Psoas muscle (tissue), 8 donors: ENCODE data around the gene TNP1. TPM values are rescaled to one million over a fixed set of nuclear protein-coding genes. Genes with fewer than 3 reads are reported as not detected.

ENCODE experiments used
- ATAC-seq, 4 donors: fragments of 200-7000 bp; cut with Tn5 transposase; one replicate each; pipeline ENCODE4 v1.9.1; 2020; ENCODE audit warnings: moderate library complexity in 3 of 4, mild to moderate bottlenecking in 2 of 4
- DNase-seq, 2 donors: peaks; one replicate each; pipeline ENCODE4 v3.0.0-alpha.2; 2020
- H3K27ac ChIP-seq: fragments of 200-600 bp; one replicate; pipeline ENCODE4 v1.8.0; 2022
- H3K27me3 ChIP-seq, 3 donors: fragments of 200-600 bp in 1 of 3; one replicate each; pipeline versions ENCODE4 v1.6.1 to v1.8.0; 2013 to 2022; ENCODE audit warnings: low read length in 2 of 3, mild to moderate bottlenecking in 2 of 3, moderate library complexity in 1 of 3; ENCODE audit not compliant: insufficient read depth in 3 of 3
- H3K36me3 ChIP-seq, 2 donors: fragments of 200-600 bp in 1 of 2; one replicate each; pipeline versions ENCODE4 v1.6.1 to v1.8.0; 2013 to 2022; ENCODE audit warnings: low read depth in 1 of 2, mild to moderate bottlenecking in 1 of 2, moderate library complexity in 1 of 2; ENCODE audit not compliant: insufficient read depth in 1 of 2
- H3K4me1 ChIP-seq: fragments of 200-600 bp; one replicate; pipeline ENCODE4 v1.8.0; 2022
- H3K4me3 ChIP-seq: fragments of 200-600 bp; one replicate; pipeline ENCODE4 v1.8.0; 2022; ENCODE audit warnings: mild to moderate bottlenecking
- H3K9me3 ChIP-seq: fragments of 200-600 bp; one replicate; pipeline ENCODE4 v1.8.0; 2022
- CTCF ChIP-seq: fragments of 200-600 bp; IDR thresholded peaks from one replicate; pipeline ENCODE4 v1.8.0; 2022; ENCODE audit warnings: antibody characterized with exemption
- WGBS, 3 donors: extraction: QIAGEN DNeasy Blood & Tissue Kit; methylation state at CpG; one replicate each; pipeline versions ENCODE4 v1.1.6 to v1.1.7; 2013; 5-methylcytosine and 5-hydroxymethylcytosine counted together
- intact Hi-C, 2 donors: fragments of 100-400 bp; cut with DNase I; formaldehyde crosslinking; loops; one replicate each; pipeline versions ENCODE4 v1.11.0 to v1.14.2; 2022
- polyA plus RNA-seq, 3 donors: library from polyadenylated mRNA; stranded (reverse); fragments of 200-250 nt; gene quantifications; one replicate each; pipeline ENCODE4 v1.2.3, GENCODE V29; 2013
- total RNA-seq, 4 donors: library from RNA; stranded (reverse); fragmentation: NEBNext Ultra II Directional in 2 of 4; extraction: Animal tissue kit (Norgen Biotek cat#: 25700) in 2 of 4; gene quantifications; one replicate each; pipeline versions ENCODE4 v1.2.1 to v1.2.4, GENCODE V29; 2021 to 2023
- donor health status: healthy with polysubstance abuse.
- donor health status: DM: no; HTN: no; CAD: no; lungs with moderate emphysema.
- donor health status: Bipolar disorder and iron deficiency.
- donor health status: healthy.
- donor health status: DM: yes; HTN: yes; CAD: no.
- donor health status: DM: no; HTN: no; CAD: no.
- donor health status: DM: no; HTN: no; CAD: no.
- donor health status: DM: yes; HTN: yes; CAD: no.

TNP1 gene
- total and polyA plus RNA-seq, 7 donors, result not detected

- no peak for DNase-seq
- no peaks in the 10 kb centered on the region for H3K9me3 ChIP-seq
- no peak for ATAC-seq
- no peaks in the 10 kb centered on the region for H3K36me3 ChIP-seq
- 90 to 95% (median 94%) methylated on average over 6 of the region's 6 CpGs for WGBS, 3 donors
- intact Hi-C loops, result no loop called here
- no peaks in the 10 kb centered on the region for H3K27me3 ChIP-seq
- no peak for TF ChIP-seq CTCF
- no peak overlapping the region for H3K27ac ChIP-seq
- H3K4me1 ChIP-seq, result peaks cover 8% of the 10 kb centered on the region
- no peak overlapping the region for H3K4me3 ChIP-seq
Observed at GRCh38 chr2:216850665-216851322, 9.1 kb downstream of the TNP1 start.

GRCh38 chr2:216849987-216850386 lies 9.9 kb downstream of the TNP1 start:
- no peak for TF ChIP-seq CTCF
- no peaks in the 10 kb centered on the region for H3K27me3 ChIP-seq
- intact Hi-C loops, result no loop called here
- no peak overlapping the region for H3K4me3 ChIP-seq
- ATAC-seq (peak; percentile 17 to 48 (median 39)), DNase-seq (peak; percentile 42 to 66)
- H3K36me3 ChIP-seq, result no peaks in the 10 kb centered on the region
- no peaks in the 10 kb centered on the region for H3K9me3 ChIP-seq
- no peaks in the 10 kb centered on the region for H3K4me1 ChIP-seq
- H3K27ac ChIP-seq, result no peak overlapping the region
- WGBS, 3 donors, result 33 to 37% (median 36%) methylated on average over 10 of the region's 10 CpGs

- H3K36me3 ChIP-seq, result no peaks in the 10 kb centered on the region
- no peaks in the 10 kb centered on the region for H3K9me3 ChIP-seq
- TF ChIP-seq CTCF, result no peak
- DNase-seq, result no peak
- intact Hi-C loops, result no loop called here
- 89 to 98% (median 91%) methylated on average over 2 of the region's 2 CpGs for WGBS, 3 donors
- no peak overlapping the region for H3K27ac ChIP-seq
- no peak overlapping the region for H3K4me3 ChIP-seq
- ATAC-seq, result no peak
- H3K27me3 ChIP-seq, result no peaks in the 10 kb centered on the region
- H3K4me1 ChIP-seq, result peaks cover 16% of the 10 kb centered on the region
Observed at GRCh38 chr2:216845426-216845825, 14.4 kb downstream of the TNP1 start.

- peak overlapping the region; percentile 1 for H3K27ac ChIP-seq
- H3K4me3 ChIP-seq, result no peak overlapping the region
- no peak for TF ChIP-seq CTCF
- ATAC-seq (peak; percentile 50 to 87 (median 74)), DNase-seq (peak; percentile 34 to 82)
- no peaks in the 10 kb centered on the region for H3K27me3 ChIP-seq
- 15 to 34% (median 26%) methylated on average over 10 of the region's 10 CpGs for whole genome bisulfite sequencing, 3 donors
- H3K9me3 ChIP-seq, result no peaks in the 10 kb centered on the region
- H3K36me3 ChIP-seq, result no peaks in the 10 kb centered on the region
- intact Hi-C loops, result no loop called here
- H3K4me1 ChIP-seq, result peaks cover 16% of the 10 kb centered on the region
Observed at GRCh38 chr2:216842636-216843035, 17.2 kb downstream of the TNP1 start.

- WGBS, 3 donors, result 70 to 84% (median 80%) methylated on average over 3 of the region's 3 CpGs
Observed at GRCh38 chr2:216839688-216840087, 20.2 kb downstream of the TNP1 start.

More at GRCh38 chr2:216839688-216840087, 20.2 kb downstream of the TNP1 start:
- intact Hi-C loops, result no loop called here
- Histone ChIP-seq H3K36me3 (no peaks in the 10 kb centered on the region), H3K4me1 (peaks cover 16% of the 10 kb centered on the region), H3K9me3 (no peaks in the 10 kb centered on the region), H3K27me3 (no peaks in the 10 kb centered on the region), H3K27ac (no peak overlapping the region), H3K4me3 (no peak overlapping the region)
- DNase-seq, result no peak
- TF ChIP-seq CTCF, result no peak
- no peak for ATAC-seq
